Measurements from ENCODE around the gene CLTB. TPM values are rescaled to one million over a fixed set of nuclear protein-coding genes. Genes with fewer than 3 reads are reported as not detected.

The CLTB gene
- total RNA-seq, 1 donor from 2014 or later: 75.8 TPM

DNA sequence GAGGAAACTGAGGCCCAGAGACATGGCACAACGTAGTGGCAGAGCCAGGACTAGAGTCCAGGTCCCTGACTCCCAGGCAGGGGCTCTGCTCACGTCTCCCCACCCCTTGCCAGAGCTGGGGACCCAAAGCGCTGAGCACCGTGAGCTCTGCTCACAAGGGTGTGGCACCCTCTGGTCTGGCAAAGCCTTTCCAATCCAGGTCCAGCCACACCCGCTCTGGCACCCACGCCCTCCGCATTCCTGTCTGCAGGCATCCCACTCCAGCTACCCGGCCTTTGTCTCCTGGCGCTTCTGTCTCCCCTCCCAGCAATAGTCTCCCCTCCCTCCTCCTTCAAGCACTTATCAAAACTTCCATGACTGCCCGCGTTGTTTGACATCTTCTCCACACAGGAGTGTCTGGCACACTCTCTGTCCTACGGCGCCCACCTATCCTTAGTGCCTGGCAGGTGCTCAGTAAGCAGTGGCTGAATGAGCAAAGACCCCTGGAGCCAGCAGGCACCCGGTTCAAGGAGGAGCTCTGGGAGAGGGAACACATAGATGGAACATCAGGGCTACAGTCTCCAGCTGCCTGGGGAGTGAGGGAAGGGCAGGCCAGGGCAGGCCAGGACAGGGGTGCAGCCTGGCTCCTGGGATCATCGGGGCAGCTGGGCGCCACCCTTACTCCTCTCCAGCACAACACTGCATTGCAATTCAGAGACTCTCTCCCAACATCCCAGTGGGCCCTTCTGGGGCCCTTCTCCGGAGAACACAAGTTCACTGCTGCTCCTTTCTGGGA lies 15.8 kb downstream of the CLTB start:
- intact Hi-C loops (cut with DNase I): no loop called here
- no peak overlapping the region for H3K27ac ChIP-seq
- H3K27me3 ChIP-seq (ENCODE audit: low read depth): no peaks in the 10 kb centered on the region
- TF ChIP-seq, protein P1, sequence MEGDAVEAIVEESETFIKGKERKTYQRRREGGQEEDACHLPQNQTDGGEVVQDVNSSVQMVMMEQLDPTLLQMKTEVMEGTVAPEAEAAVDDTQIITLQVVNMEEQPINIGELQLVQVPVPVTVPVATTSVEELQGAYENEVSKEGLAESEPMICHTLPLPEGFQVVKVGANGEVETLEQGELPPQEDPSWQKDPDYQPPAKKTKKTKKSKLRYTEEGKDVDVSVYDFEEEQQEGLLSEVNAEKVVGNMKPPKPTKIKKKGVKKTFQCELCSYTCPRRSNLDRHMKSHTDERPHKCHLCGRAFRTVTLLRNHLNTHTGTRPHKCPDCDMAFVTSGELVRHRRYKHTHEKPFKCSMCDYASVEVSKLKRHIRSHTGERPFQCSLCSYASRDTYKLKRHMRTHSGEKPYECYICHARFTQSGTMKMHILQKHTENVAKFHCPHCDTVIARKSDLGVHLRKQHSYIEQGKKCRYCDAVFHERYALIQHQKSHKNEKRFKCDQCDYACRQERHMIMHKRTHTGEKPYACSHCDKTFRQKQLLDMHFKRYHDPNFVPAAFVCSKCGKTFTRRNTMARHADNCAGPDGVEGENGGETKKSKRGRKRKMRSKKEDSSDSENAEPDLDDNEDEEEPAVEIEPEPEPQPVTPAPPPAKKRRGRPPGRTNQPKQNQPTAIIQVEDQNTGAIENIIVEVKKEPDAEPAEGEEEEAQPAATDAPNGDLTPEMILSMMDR (IDR thresholded peaks at IDR 0.05): no peak
- H3K4me1 ChIP-seq: peaks cover 1% of the 10 kb centered on the region
- H3K9me3 ChIP-seq: no peaks in the 10 kb centered on the region
- peaks cover 36% of the 10 kb centered on the region for H3K36me3 ChIP-seq
- ATAC-seq (peak; percentile 40 to 59), DNase-seq (no peak)
- H3K4me3 ChIP-seq: no peak overlapping the region

DNA sequence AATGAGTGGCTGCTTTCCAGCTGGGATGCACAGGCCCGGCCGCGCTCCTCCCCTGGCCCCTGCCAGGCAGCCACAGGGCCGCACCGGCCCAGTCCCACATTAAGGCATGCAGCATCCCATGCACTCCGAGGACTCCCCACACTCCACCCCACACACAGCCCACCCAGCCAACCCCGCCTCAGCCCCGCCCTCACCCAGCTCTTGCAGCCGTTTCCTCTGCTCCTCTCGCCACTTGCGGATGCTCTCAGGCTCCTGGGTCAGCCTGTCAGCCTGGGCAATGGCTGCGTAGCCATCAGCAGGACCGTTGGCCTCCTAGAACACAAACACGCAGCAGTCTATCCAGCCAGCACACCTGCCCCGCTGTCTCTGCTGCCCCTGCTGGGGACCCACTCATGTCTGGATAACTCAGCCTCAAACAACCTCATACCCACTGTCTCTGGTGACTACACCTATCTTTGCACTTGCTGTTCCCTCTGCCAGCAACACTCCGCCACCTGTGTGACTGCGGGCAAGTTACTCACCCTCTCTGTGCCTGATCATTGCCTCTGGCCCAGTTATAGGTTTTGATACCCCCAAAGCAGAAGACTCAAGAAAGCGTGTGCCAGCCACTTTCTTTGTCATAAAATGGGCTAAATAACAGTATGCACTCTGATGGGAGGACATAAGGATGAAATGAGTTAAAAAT lies 18.5 kb downstream of the CLTB start:
- no peak overlapping the region for H3K27ac ChIP-seq
- H3K4me3 ChIP-seq: no peak overlapping the region
- DNase-seq: no peak
- no peaks in the 10 kb centered on the region for H3K27me3 ChIP-seq (ENCODE audit: low read depth)
- no peak for ATAC-seq
- no peaks in the 10 kb centered on the region for H3K9me3 ChIP-seq
- peaks cover 5% of the 10 kb centered on the region for H3K4me1 ChIP-seq
- peaks cover 41% of the 10 kb centered on the region for H3K36me3 ChIP-seq
- intact Hi-C loops (cut with DNase I): no loop called here
- TF ChIP-seq, protein P1 (IDR thresholded peaks at IDR 0.05): no peak

DNA sequence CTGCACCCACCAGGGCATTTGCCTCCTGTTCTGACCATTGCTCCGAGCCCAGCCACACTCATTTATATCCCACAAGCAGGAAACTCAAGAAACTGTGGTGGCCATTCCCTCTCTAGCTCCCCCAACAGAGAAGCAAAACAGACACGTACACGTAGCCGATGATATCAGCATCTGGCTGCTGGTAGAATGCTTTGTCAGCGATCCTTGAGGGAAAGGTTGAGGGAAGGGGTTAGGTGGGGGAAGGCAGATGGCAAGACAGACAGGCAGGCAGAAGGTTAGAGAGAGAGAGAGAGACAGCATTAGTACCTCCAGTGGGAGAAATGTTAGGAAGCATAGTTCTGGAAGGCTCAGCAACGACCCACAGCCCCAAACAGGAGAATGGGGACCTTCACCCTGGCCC lies 20.0 kb downstream of the CLTB start:
- DNase-seq (no peak), ATAC-seq (no peak)
- Histone ChIP-seq H3K36me3 (peaks cover 57% of the 10 kb centered on the region), H3K27ac (no peak overlapping the region), H3K27me3 (ENCODE audit: low read depth) (no peaks in the 10 kb centered on the region), H3K4me1 (peaks cover 5% of the 10 kb centered on the region), H3K4me3 (no peak overlapping the region), H3K9me3 (no peaks in the 10 kb centered on the region)
- TF ChIP-seq, protein P1 (IDR thresholded peaks at IDR 0.05): no peak
- intact Hi-C loops (cut with DNase I): no loop called here

DNA sequence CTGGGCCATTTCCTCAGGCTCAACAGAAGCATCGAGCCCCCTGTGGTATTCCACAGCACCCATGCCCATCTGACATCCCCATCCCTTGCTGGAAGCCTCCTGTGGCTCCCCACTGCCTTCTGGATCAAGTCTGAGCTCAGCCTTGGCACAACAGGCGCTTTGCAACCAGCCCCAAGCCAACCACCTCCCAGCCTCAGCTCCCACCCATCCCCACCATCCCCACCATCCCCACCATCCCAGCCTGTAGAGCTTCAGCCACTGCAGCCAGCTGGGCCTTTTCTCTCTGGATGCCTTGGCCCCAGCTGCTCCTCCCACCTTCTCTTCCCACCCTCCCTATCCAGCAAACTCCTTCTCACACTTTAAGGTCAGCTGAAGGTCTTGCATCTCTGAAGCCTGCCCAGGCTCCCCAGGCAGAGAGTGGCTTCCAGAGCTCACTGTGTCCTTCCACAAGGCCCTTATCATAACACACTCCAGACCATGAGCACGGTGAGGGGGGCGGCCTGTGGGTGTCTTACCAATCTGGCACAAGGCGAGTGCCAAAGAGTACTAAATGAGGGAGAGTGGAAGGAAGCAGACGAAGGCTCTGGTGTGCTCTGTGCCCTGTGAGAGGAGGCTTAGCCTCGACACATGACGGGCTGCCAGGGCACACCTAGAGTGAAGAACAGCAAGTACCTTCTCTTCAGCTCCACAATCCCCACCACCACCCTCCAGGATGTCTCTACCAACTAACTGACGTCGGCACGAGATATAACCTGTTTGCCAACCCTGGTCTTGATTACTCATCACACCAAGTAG lies 21.3 kb downstream of the CLTB start:
- DNase-seq (no peak), ATAC-seq (peak; percentile 30 to 46)
- H3K36me3 ChIP-seq: peaks cover 65% of the 10 kb centered on the region
- no peak overlapping the region for H3K27ac ChIP-seq
- H3K4me3 ChIP-seq: no peak overlapping the region
- no peaks in the 10 kb centered on the region for H3K9me3 ChIP-seq
- intact Hi-C loops (cut with DNase I): no loop called here
- peaks cover 10% of the 10 kb centered on the region for H3K4me1 ChIP-seq
- TF ChIP-seq, protein P1 (IDR thresholded peaks at IDR 0.05): no peak
- no peaks in the 10 kb centered on the region for H3K27me3 ChIP-seq (ENCODE audit: low read depth)

DNA sequence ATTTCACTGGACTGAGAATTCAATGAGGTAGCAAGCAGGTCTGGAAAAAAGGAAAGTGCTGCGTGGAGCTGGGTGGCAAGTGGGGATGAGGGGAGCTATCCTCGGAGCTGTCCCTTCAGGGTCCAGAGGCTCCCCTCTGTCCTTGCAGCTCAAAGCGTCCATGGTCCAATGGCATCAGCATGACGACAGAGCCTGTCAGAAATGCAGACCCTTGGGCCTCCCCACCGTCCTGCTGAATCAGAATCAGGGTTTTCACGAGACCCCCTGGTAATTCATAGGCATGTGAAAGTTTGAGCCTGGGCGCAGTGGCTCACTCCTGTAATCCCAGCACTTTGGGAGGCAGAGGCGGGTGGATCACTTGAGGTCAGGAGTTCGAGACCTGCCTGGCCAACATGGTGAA lies 22.2 kb downstream of the CLTB start:
- H3K36me3 ChIP-seq: peaks cover 64% of the 10 kb centered on the region

More for the DNA sequence above, 22.2 kb downstream of the CLTB start:
- no peak overlapping the region for H3K4me3 ChIP-seq
- no peaks in the 10 kb centered on the region for H3K9me3 ChIP-seq
- intact Hi-C loops (cut with DNase I): no loop called here
- peaks cover 16% of the 10 kb centered on the region for H3K4me1 ChIP-seq
- ATAC-seq (no peak), DNase-seq (no peak)
- no peak overlapping the region for H3K27ac ChIP-seq
- TF ChIP-seq, protein P1 (IDR thresholded peaks at IDR 0.05): no peak
- H3K27me3 ChIP-seq (ENCODE audit: low read depth): no peaks in the 10 kb centered on the region
